Activated T-helper 17 cell treated with anti-CD3 and anti-CD28 coated beads, Interleukin-2, amount 50 U/mL, for 72 hours (primary cell): ENCODE data around the gene NPW. TPM values are rescaled to one million over a fixed set of nuclear protein-coding genes. Genes with fewer than 3 reads are reported as not detected.
"Not testable (repeated sequence)": the region's sequence is repeated elsewhere in the genome, so short reads cannot be mapped to it uniquely, and the experiment has no call there.

Source experiments
- ATAC-seq: fragments of 150-1000 bp; cut with Tn5 transposase; replicated peaks from 2 replicates; pipeline ENCODE4 v1.10.0; 2021; ENCODE audit warnings: mild to moderate bottlenecking, moderate library complexity
- H3K27ac Mint-ChIP-seq: one replicate; pipeline ENCODE4 v1.8.0; 2022; ENCODE audit warnings: mixed read lengths
- H3K27me3 Mint-ChIP-seq: one replicate; pipeline ENCODE4 v1.8.0; 2022; ENCODE audit warnings: mixed read lengths
- H3K36me3 Mint-ChIP-seq: one replicate; pipeline ENCODE4 v1.8.0; 2022; ENCODE audit warnings: low read depth, mild to moderate bottlenecking, mixed read lengths
- H3K4me1 Mint-ChIP-seq: one replicate; pipeline ENCODE4 v1.8.0; 2022; ENCODE audit warnings: mixed read lengths
- H3K4me3 Mint-ChIP-seq: one replicate; pipeline ENCODE4 v1.8.0; 2022; ENCODE audit warnings: mild to moderate bottlenecking, mixed read lengths
- H3K9me3 Mint-ChIP-seq: one replicate; pipeline ENCODE4 v1.8.0; 2022; ENCODE audit warnings: mixed read lengths
- total RNA-seq, 2 donors: library from RNA; stranded (reverse); gene quantifications; one replicate each; pipeline ENCODE4 v1.2.3, GENCODE V29; 2022

The NPW gene
- total RNA-seq, 2 donors from 2014 or later = 2.8 TPM; not detected in 1

DNA sequence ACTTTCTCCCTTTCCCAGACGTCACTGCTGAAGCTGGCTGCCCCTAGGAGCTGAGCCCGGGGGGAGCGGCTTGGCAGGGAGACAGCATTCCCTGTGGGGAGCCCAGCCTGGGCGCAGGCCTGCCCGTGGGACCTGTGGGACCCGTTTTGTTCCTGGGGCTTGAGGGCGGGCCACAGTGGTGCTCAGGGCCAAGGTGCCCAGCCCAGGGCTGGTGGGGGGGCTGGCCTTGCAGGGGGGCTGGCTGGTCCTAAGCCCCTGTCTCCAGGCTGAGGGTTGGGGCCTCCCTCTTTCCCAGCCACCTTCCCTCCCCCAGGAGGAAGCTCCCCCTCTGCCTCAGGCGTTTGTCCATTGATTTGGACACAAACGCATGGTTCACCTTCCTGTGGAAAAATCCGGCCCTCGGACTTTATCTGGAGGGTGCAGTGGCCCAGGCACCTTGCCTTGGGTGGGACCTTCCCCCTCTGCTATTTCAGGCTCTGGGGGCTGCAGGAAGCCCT, 11.5 kb downstream of the NPW start:
- no peak overlapping the region for H3K27ac Mint-ChIP-seq
- ATAC-seq = no peak
- H3K4me3 Mint-ChIP-seq = no peak overlapping the region
- no peaks in the 10 kb centered on the region for H3K4me1 Mint-ChIP-seq
- no peaks in the 10 kb centered on the region for H3K36me3 Mint-ChIP-seq
- no peaks in the 10 kb centered on the region for H3K9me3 Mint-ChIP-seq
- no peaks in the 10 kb centered on the region for H3K27me3 Mint-ChIP-seq

- Mint-ChIP-seq H3K9me3 (no peaks in the 10 kb centered on the region), H3K4me3 (no peak overlapping the region), H3K27ac (no peak overlapping the region), H3K4me1 (no peaks in the 10 kb centered on the region), H3K36me3 (no peaks in the 10 kb centered on the region), H3K27me3 (no peaks in the 10 kb centered on the region)
- ATAC-seq = no peak
Observed at GRCh38 chr16:2032285-2033056, 12.9 kb downstream of the NPW start.

DNA sequence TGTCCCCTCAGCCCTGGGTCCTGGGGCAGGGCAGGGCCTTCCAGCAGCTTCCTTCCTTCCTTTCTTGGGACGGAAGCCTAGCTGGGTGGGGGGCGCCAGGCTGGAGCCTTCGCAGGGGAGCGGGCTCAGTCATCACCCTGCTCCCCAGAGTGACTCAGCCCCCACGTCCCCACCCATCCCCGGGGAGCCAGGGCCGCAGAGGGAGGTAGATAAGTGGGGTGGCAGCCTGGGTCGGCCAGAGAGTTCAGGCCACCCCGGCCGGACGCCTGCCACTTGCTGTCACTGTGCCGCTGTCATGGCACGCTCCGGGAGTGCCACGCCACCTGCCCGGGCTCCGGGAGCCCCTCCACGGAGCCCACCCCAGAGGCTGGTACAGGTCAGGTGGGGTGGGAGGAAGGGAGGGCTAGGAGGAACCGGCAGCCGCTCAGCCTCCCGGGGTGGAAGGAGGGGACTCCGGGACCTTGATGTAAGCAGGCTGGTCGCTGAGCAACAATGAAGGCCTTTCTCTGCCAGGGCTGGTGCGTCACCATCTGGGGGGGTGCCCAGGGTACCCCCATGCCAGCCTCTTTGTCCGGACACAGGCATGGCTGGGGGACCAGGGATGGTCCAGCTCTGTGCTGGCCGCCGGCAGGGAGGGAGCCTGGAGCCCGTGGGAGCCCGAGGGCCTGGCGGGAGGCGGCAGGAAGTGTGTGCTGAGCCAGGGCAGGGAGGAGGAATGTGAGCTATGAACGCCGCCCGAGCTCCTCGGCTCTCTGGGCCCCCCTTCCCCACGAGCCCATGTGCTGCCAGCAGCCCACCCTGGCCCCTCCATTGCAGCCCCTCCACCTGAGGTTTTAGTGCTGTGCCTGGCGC, 13.7 kb downstream of the NPW start:
- Mint-ChIP-seq H3K4me3 (no peak overlapping the region), H3K4me1 (no peaks in the 10 kb centered on the region), H3K9me3 (no peaks in the 10 kb centered on the region), H3K27me3 (no peaks in the 10 kb centered on the region), H3K36me3 (no peaks in the 10 kb centered on the region), H3K27ac (no peak overlapping the region)
- peak; percentile 26 for ATAC-seq

DNA sequence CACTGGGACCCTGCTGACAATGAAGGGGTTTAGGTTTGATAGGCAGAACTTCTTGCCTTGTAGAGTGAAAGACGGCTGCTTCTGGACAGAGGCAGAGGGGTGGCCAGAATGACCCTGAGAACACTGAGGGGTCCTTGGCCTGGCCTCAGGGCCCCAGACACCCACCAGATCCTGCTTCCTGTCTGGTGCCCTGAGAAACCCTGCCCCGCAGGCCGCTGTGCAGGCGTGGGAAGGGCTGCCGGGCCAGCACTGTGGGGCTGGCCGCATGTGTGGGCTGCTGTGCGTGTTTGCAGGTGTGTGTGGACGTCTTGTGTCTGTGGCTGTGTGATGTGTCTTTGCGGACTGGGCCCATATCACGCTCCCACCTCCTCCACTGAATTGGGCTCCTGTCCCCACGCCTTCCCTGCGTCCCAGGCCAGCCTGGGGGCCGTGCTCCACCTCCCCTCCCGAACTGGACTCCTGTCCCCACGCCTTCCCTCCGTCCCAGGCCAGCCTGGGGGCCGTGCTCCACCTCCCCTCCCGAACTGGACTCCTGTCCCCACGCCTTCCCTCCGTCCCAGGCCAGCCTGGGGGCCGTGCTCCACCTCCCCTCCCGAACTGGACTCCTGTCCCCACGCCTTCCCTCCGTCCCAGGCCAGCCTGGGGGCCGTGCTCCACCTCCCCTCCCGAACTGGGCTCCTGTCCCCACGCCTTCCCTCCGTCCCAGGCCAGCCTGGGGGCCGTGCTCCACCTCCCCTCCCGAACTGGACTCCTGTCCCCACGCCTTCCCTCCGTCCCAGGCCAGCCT, 14.5 kb downstream of the NPW start:
- H3K36me3 Mint-ChIP-seq, H3K4me3 Mint-ChIP-seq, H3K27ac Mint-ChIP-seq, H3K4me1 Mint-ChIP-seq, H3K9me3 Mint-ChIP-seq, H3K27me3 Mint-ChIP-seq, ATAC-seq: not testable (repeated sequence)

DNA sequence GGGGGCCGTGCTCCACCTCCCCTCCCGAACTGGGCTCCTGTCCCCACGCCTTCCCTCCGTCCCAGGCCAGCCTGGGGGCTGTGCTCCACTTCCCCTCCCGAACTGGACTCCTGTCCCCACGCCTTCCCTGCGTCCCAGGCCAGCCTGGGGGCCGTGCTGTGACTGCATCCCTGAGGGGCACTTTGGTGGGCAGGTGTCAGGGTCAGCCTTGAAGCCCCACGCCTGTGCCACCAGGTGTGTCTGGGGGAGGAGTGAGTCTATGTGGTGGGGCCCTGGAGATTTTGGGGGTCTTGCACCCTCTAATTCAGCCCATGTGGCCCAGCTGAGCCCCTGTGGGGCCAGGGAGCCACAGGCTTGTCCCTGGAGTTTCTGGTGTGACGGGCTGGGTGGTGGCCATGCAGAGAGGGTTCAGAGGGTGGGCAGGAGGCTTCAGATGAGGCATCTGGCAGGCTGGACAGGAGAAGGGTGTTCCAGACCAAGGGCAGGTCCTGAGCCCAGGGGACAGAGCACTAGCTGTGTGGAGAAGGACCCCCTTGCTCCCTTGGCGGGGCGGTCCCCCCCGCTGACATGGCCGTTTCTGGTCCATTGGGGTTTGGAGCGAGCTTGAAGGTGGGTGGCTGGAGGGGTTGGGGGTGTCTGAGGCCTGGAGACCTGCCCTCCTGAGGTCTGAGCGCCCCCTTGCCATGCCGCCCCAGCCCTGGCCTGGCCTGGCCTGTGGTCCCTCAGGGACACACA, 15.3 kb downstream of the NPW start:
- no peaks in the 10 kb centered on the region for H3K4me1 Mint-ChIP-seq
- H3K27ac Mint-ChIP-seq = no peak overlapping the region
- no peak for ATAC-seq
- H3K4me3 Mint-ChIP-seq = no peak overlapping the region
- H3K36me3 Mint-ChIP-seq = no peaks in the 10 kb centered on the region
- no peaks in the 10 kb centered on the region for H3K9me3 Mint-ChIP-seq
- H3K27me3 Mint-ChIP-seq = no peaks in the 10 kb centered on the region

DNA sequence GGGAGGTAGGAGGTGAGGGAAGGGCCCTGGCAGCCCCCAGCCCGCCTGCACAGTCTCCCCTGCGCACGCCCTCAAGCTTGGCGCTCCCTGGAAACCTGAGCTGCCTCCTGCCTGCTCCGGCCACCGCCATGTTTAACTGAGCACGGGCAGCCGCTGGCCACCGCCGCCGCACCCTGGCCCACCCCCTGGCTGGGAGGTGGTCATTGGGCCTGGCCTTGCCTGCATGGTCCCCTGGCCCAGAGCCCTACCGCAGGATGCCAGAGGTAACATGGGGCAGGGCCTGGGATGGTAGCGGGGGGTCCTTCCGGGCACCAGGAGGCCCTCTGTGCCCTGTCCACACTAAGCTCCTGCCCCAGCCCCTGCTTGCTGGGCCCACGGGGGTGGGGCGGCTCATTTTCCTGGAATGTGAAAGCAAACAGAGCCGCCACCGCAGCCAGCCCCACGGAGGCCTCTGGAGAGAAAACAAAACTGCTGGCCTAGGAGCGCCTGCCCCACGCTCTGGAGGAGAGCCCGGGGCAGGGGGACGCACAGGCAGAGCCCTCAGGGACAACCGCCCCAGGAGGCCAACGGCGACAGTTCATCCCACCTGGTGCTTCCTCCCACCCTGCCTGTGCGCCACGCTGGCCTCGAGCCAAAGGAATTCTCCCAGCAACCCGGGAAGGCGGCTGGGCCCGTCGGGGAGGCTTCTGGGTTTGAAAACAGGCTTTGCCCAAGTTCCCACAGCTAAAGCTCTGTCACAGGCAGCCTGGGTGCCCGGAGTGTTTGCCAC, 16.0 kb downstream of the NPW start:
- no peak for ATAC-seq
- H3K4me1 Mint-ChIP-seq = no peaks in the 10 kb centered on the region
- H3K27me3 Mint-ChIP-seq = no peaks in the 10 kb centered on the region
- no peak overlapping the region for H3K27ac Mint-ChIP-seq
- no peaks in the 10 kb centered on the region for H3K36me3 Mint-ChIP-seq
- no peaks in the 10 kb centered on the region for H3K9me3 Mint-ChIP-seq
- H3K4me3 Mint-ChIP-seq = no peak overlapping the region

DNA sequence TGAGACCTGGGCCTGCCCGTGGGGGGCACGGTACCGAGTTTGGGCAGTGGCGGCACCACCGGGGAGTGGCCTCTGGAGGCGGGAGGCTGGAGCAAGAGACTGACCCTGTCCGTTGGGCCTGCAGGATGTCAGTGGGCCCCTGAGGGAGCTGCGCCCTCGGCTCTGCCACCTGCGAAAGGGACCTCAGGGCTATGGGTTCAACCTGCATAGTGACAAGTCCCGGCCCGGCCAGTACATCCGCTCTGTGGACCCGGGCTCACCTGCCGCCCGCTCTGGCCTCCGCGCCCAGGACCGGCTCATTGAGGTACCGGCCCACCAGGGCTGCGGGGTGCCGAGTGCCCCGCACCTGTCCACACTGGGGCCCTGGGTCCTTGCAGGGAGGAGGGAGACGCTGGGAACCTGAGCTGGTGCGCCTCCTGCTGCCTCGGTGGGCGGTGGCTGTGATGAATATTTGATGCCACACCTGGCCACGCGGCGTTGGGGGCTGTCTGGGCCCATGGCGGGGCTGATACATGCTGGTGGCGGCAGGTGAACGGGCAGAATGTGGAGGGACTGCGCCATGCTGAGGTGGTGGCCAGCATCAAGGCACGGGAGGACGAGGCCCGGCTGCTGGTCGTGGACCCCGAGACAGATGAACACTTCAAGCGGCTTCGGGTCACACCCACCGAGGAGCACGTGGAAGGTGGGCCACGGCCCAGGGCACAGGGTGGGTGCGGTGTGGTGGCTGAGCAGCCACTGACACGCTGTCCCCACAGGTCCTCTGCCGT, 16.8 kb downstream of the NPW start:
- H3K36me3 Mint-ChIP-seq = no peaks in the 10 kb centered on the region
- no peak overlapping the region for H3K27ac Mint-ChIP-seq
- no peak for ATAC-seq
- no peaks in the 10 kb centered on the region for H3K4me1 Mint-ChIP-seq
- H3K9me3 Mint-ChIP-seq = no peaks in the 10 kb centered on the region
- no peak overlapping the region for H3K4me3 Mint-ChIP-seq
- no peaks in the 10 kb centered on the region for H3K27me3 Mint-ChIP-seq

DNA sequence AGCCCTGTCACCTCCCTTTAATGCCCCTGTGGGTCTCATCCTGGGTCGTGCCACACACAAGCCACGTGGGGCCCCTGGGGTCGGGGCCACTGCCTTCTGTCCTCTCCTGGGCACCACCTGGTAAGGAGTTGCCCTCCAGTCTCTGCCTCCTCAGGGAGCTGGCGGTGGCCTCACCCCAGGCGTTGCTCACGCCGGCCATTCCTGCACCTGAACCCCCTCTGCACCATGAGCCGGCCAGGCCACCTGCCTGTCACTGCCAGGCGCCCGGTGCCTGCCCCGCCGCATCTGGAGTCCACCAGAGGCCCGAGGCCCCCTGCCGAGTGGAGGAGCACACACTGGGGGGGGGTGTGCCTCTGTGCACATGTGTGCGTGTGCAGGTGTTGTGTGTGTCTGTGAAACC, 17.5 kb downstream of the NPW start:
- no peak for ATAC-seq
- Mint-ChIP-seq H3K9me3 (no peaks in the 10 kb centered on the region), H3K27ac (no peak overlapping the region), H3K4me3 (no peak overlapping the region), H3K4me1 (no peaks in the 10 kb centered on the region), H3K36me3 (no peaks in the 10 kb centered on the region), H3K27me3 (no peaks in the 10 kb centered on the region)

DNA sequence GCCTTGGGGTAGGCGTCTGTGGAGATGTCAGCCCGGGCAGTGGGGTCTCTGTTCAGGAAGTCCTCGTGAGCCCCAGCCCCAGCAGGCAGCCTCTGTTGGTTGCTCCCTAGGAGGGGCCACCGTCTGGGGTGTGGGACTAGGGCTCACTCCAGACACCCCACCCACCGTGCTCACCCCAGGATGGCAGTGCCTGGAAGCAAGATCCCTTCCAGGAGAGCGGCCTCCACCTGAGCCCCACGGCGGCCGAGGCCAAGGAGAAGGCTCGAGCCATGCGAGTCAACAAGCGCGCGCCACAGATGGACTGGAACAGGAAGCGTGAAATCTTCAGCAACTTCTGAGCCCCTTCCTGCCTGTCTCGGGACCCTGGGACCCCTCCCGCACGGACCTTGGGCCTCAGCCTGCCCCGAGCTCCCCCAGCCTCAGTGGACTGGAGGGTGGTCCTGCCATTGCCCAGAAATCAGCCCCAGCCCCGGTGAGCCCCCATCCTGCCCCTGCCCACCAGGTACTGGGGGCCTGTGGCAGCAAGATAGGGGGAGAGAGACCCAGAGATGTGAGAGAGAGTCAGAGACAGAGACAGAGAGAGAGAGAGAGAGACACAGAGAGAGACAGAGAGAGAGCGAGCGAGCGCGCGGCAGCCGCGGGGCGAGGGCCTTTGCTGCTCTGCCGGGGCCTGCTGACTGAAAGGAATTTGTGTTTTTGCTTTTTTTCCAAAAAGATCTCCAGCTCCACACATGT, 18.2 kb downstream of the NPW start:
- H3K27me3 Mint-ChIP-seq = no peaks in the 10 kb centered on the region
- H3K36me3 Mint-ChIP-seq = no peaks in the 10 kb centered on the region
- ATAC-seq = no peak
- H3K9me3 Mint-ChIP-seq = no peaks in the 10 kb centered on the region
- H3K27ac Mint-ChIP-seq = no peak overlapping the region
- H3K4me1 Mint-ChIP-seq = no peaks in the 10 kb centered on the region
- H3K4me3 Mint-ChIP-seq = no peak overlapping the region

- no peak for ATAC-seq
- Mint-ChIP-seq H3K9me3 (no peaks in the 10 kb centered on the region), H3K4me3 (no peak overlapping the region), H3K27ac (no peak overlapping the region), H3K36me3 (no peaks in the 10 kb centered on the region), H3K27me3 (no peaks in the 10 kb centered on the region), H3K4me1 (no peaks in the 10 kb centered on the region)
Observed at GRCh38 chr16:2038382-2039231, 19.0 kb downstream of the NPW start.

- no peak overlapping the region for H3K27ac Mint-ChIP-seq
- H3K4me1 Mint-ChIP-seq = no peaks in the 10 kb centered on the region
- H3K36me3 Mint-ChIP-seq = no peaks in the 10 kb centered on the region
- no peak for ATAC-seq
- H3K9me3 Mint-ChIP-seq = no peaks in the 10 kb centered on the region
- no peaks in the 10 kb centered on the region for H3K27me3 Mint-ChIP-seq
- H3K4me3 Mint-ChIP-seq = no peak overlapping the region
Observed at GRCh38 chr16:2039274-2040031, 19.9 kb downstream of the NPW start.
